HTR-8/SVneo (cell line): ENCODE data around the gene TMEM242.
"Not testable (repeated sequence)": the region's sequence is repeated elsewhere in the genome, so short reads cannot be mapped to it uniquely, and the experiment has no call there.

Source experiments
- DNase-seq: peaks from one replicate; pipeline ENCODE4 v3.0.0; 2011; ENCODE audit warnings: low spot score, mixed read lengths; ENCODE audit not compliant: insufficient read length
- FAIRE-seq: peaks from 2 replicates; lab custom pipeline; 2011; peaks lifted over from hg19 to GRCh38; lab: Jason Lieb, UNC

The TMEM242 gene

DNA sequence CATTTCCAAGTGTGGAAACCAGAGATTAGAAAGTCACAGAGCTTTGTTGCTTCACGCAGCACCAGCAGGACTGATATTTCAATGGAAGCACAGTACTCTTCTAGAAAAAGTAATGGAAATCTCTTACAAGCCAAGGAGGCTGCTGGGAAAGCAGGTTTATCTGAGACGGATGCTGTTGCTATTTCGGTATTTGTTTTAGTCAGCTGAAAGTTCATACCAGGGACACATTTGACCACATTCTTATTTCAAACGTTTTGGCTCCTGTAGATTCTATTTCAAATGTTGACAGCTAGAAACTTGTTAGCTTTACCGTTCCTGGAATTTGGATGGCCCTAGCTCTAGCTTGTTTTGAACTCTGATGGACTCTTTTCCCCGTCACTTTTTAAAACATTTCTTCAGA lies 3.7 kb upstream of the TMEM242 start:
- DNase-seq (no peak), FAIRE-seq (no peak)

DNA sequence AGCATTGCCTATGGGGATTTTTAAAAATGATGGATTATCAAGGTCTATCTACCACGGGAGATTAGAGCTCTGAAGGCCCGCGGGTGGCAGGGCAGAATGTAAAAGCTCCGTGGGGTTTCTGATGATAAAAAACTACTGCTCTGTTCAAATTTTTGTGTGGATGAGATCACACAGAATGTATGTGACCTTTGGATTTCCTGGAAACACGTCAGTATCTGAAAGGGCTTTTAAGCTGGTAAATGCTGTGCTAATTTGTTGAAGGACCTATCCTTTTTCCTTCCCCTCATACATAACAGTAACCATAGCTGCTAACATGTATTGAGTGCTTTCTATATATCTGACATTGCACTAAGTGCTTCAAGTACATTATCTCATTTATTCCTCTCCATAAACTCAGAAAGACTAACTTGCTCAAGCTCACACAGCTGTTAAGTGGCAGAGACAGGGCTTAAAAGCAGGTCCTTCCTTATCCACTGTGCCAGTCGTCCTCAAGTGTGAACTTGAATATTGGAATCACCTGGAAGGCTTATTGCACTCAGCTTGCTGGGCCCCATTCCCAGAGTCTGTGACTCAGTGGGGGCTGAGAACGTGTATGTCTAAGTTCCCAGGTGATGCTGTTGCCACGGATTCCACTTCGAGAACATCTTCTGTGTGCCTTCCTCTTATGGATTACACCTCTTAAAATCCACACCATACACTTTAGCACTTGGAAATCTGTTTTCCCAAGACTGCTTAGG lies 1.9 kb upstream of the TMEM242 start:
- no peak for FAIRE-seq

DNA sequence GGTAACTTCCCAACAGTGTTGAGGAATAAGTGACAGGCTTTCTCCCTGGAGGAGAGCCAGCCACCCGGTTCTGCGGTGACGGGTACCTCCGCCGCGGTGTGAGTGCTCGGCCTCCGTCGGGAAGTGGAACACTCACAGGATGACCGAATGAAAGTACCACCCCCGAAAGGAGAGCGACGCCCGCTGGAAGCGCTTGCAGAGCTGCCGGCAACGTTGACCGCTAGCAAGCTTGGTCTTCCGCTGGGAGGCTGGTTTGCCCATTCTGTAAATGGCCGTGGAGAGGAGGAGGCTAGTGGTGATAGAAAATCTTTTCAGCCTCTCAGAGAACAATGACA lies 614 bp upstream of the TMEM242 start:
- no peak for FAIRE-seq

More for the DNA sequence above, 1.9 kb upstream of the TMEM242 start:
- DNase-seq: no peak

DNA sequence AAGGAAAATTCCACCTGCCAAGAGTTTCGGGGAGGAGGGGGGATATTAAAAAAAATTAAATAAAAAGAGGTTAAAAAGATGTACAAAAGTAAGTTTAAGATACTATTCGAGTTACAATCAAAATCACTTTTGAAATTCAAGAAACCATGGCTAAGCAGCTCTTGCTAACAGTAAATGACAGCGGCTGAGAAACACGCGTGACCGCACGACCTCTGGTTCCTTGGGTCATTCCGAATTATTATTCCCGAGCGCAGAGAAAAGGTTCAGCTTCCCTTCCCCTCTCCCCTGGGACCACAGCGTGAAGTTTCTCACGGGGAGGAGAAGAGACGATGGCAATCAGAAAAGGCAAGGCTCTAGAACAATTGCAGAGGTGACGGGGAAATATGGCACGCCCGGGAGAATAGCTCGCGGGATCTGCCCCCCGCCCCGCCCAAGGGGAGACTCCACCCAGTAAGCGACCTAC lies 496 bp downstream of the TMEM242 start:
- FAIRE-seq (no peak), DNase-seq (peak; percentile 62)

More for the DNA sequence above, 614 bp upstream of the TMEM242 start:
- peak; percentile 50 for DNase-seq

- no peak for FAIRE-seq
- peak; percentile 69 for DNase-seq
These were observed 6.2 kb downstream of the TMEM242 start for GRCh38 chr6:157316871-157317814.

DNA sequence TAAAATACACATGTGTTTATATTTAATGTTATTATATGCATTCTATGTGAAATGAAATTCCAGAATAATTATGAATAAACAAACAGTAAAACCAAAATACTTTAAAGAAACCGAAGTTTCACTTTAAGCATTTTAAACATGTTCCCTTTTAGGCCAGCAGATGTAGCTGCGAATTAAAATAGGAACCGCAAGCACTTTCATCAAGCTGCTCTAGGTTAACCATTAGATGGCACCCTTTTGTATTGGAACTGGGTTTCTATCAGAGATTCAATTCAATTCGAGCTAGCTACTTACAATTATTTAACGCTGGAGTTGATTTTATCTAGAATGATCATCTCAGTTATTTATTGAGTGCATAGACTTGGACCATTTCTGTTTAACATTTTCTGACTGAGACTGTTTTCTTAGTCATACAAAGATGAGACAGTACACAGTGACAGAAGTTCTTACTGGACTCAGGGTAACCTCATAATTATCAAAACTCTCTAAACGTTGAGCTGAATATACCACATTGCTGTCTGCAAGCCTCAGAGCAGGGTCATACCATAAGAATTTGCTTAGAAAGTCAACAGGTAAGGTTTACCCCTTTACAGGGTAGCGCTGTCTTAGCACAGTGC lies 8.5 kb downstream of the TMEM242 start:
- DNase-seq (peak; percentile 65), FAIRE-seq (no peak)

- DNase-seq: no peak
- FAIRE-seq: peak; percentile 90
These were observed 9.5 kb downstream of the TMEM242 start for GRCh38 chr6:157313531-157314467.

DNA sequence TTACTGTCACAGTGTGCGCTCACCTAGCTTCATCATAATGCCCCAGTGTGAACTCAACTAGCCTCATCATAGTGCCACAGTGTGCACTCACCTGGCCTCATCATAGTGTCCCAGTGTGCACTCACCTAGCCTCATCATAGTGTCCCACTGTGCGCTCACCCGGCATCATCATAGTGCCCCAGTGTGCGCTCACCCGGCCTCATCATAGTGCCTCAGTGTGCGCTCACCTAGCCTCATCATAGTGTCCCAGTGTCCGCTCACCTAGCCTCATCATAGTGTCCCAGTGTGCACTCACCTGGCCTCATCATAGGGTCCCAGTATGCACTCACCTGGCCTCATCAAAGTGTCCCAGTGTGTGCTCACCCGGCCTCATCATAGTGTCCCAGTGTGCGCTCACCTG lies 10.6 kb downstream of the TMEM242 start:
- peak; percentile 97 for FAIRE-seq

GRCh38 chr6:157310693-157311092 lies 12.6 kb downstream of the TMEM242 start:
- peak; percentile 97 for FAIRE-seq
- not testable (repeated sequence) for DNase-seq

More for the DNA sequence above, 10.6 kb downstream of the TMEM242 start:
- DNase-seq: no peak

DNA sequence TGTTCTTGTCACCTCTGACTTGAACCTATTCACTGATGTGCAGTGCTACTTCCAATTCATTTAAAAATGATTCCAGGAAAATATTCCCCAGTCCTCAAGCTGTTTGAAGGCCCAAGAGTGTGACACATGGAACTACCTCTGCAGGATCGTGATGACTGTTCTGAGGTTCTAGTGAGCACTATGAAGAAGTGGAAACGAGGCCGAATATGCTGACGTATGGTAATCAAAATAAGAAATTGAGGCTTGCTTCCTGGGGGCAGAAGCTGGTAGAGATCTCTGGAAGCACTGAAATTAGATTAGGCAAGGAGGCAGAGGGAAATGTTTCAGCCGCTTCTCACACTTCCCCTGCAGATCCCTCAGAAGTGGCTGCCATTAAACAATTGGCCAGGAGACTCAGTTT lies 15.7 kb downstream of the TMEM242 start:
- DNase-seq (no peak), FAIRE-seq (no peak)

- FAIRE-seq: no peak
- DNase-seq: no peak
These were observed 17.4 kb downstream of the TMEM242 start for GRCh38 chr6:157305670-157306653.

- no peak for DNase-seq
- FAIRE-seq: no peak
These were observed 18.2 kb downstream of the TMEM242 start for GRCh38 chr6:157304899-157305663.

- FAIRE-seq: no peak
- DNase-seq: no peak
These were observed 20.6 kb downstream of the TMEM242 start for GRCh38 chr6:157302736-157303135.

- no peak for DNase-seq
- FAIRE-seq: no peak
These were observed 22.9 kb downstream of the TMEM242 start for GRCh38 chr6:157300436-157300835.

DNA sequence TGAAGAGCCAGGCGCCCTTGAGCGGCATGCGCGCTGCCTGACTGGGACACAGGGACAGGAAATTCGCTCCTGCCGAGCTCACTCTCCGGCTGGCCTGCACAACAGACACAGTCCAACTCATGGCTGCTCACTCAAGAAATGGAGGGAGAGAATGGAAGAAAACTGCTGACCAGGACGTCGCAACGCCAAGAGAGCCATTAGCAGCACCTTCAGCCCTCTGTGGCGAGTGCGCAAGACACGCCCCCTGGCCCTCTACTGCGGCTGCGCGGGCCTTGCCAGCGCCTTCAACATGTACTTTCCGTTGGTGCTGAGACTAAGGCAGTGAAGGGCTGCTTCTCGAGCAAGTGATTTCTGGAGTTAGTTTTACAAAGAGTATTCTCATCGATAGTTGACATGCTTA lies 23.3 kb downstream of the TMEM242 start:
- FAIRE-seq (no peak), DNase-seq (no peak)

GRCh38 chr6:157298216-157298724 lies 25.0 kb downstream of the TMEM242 start:
- DNase-seq (no peak), FAIRE-seq (no peak)

GRCh38 chr6:157294654-157295053 lies 28.7 kb downstream of the TMEM242 start:
- DNase-seq (no peak), FAIRE-seq (no peak)

- DNase-seq (no peak), FAIRE-seq (no peak)
These were observed 29.5 kb downstream of the TMEM242 start for GRCh38 chr6:157293780-157294179.
